Upper lobe of left lung (tissue), 6 donors: Measurements from ENCODE around the gene ARHGEF19. TPM values are rescaled to one million over a fixed set of nuclear protein-coding genes. Genes with fewer than 3 reads are reported as not detected.
A peak's percentile ranks its signal among the peaks of the same experiment; 100 is the strongest.

Experiments
- ATAC-seq, 2 donors: fragments of 200-7000 bp; cut with Tn5 transposase; one replicate each; pipeline ENCODE4 v1.9.1; 2022; ENCODE audit warnings: mild to moderate bottlenecking in 2 of 2, moderate library complexity in 2 of 2; ENCODE audit not compliant: low FRiP score in 2 of 2
- DNase-seq, 2 donors: peaks; one replicate each; pipeline ENCODE4 v3.0.0-alpha.2; 2019 to 2020
- H3K27ac ChIP-seq, 4 donors: fragments of 200-600 bp; sonication (generic); one replicate each; pipeline ENCODE4 v1.5.1; 2016 to 2019
- H3K27me3 ChIP-seq, 4 donors: fragments of 200-600 bp; sonication (generic); one replicate each; pipeline ENCODE4 v1.5.1; 2017 to 2019
- H3K36me3 ChIP-seq, 4 donors: fragments of 200-600 bp; sonication (generic); one replicate each; pipeline ENCODE4 v1.5.1; 2016 to 2019
- H3K4me1 ChIP-seq, 4 donors: fragments of 200-600 bp; sonication (generic); one replicate each; pipeline ENCODE4 v1.5.1; 2018 to 2019
- H3K4me3 ChIP-seq, 4 donors: fragments of 200-600 bp; sonication (generic); one replicate each; pipeline ENCODE4 v1.5.1; 2017 to 2019; ENCODE audit warnings: mild to moderate bottlenecking in 2 of 4, moderate library complexity in 1 of 4
- H3K9me3 ChIP-seq, 4 donors: fragments of 200-600 bp; sonication (generic); one replicate each; pipeline ENCODE4 v1.5.1; 2018 to 2019
- CTCF ChIP-seq, 6 experiments: fragments of 450-650 bp in 4 of 6; fragments of 200-600 bp in 2 of 6; sonication (generic) in 2 of 6; IDR thresholded peaks; one replicate each; pipeline ENCODE4 v1.5.1; 2016 to 2019; ENCODE audit warnings: antibody characterized with exemption in 6 of 6
- EP300 ChIP-seq, 4 donors: sonication (generic); formaldehyde crosslinking; IDR thresholded peaks; one replicate each; pipeline ENCODE4 v1.5.1; 2017; ENCODE audit warnings: antibody characterized with exemption in 4 of 4, control low read depth in 2 of 4
- POLR2A ChIP-seq, 4 donors: fragments of 450-650 bp; IDR thresholded peaks; one replicate each; pipeline ENCODE4 v1.5.1; 2016 to 2017; ENCODE audit warnings: antibody characterized with exemption in 4 of 4, mild to moderate bottlenecking in 2 of 4
- POLR2AphosphoS5 ChIP-seq, 2 donors: sonication (generic); formaldehyde crosslinking; IDR thresholded peaks; one replicate each; pipeline ENCODE4 v1.5.1; 2017; ENCODE audit warnings: antibody characterized with exemption in 2 of 2
- WGBS, 2 donors: methylation state at CpG; one replicate each; pipeline ENCODE4 v1.1.5; 2017 to 2018; 5-methylcytosine and 5-hydroxymethylcytosine counted together
- total RNA-seq, 6 donors: library from RNA; depleted of rRNA in 4 of 6; stranded (reverse); fragments of >200 nt in 4 of 6; gene quantifications; one replicate each; pipeline versions ENCODE4 v1.1.0 to v1.2.1, GENCODE V29; 2016 to 2021
- donor health status: DM: no; HTN: no; CAD: no; lungs with moderate emphysema.
- donor health status: DM: no; HTN: yes; CAD: no; lungs with severe emphysema.

Gene ARHGEF19
- total RNA-seq, 6 donors from 2014 or later = 3.5 to 70.2 (median 12.6) TPM

GRCh38 chr1:16252912-16253311, 40.5 kb upstream of the ARHGEF19 start:
- no peaks in the 10 kb centered on the region for H3K27me3 ChIP-seq
- no peaks in the 10 kb centered on the region for H3K9me3 ChIP-seq
- 85 to 88% methylated on average over 2 of the region's 2 CpGs for WGBS, 2 donors
- TF ChIP-seq CTCF (IDR thresholded peaks at IDR 0.05) (no peak), EP300 (IDR thresholded peaks at IDR 0.05) (no peak), POLR2AphosphoS5 (IDR thresholded peaks at IDR 0.05) (no peak), POLR2A (IDR thresholded peaks at IDR 0.05) (no peak)
- DNase-seq (no peak), ATAC-seq (no peak)
- peaks cover 7 to 63% (median 40%) of the 10 kb centered on the region in 4 donors for H3K36me3 ChIP-seq
- H3K4me3 ChIP-seq = no peak overlapping the region
- no peak overlapping the region for H3K27ac ChIP-seq
- H3K4me1 ChIP-seq = peaks cover 22 to 31% (median 27%) of the 10 kb centered on the region in 4 donors

- TF ChIP-seq POLR2AphosphoS5 (IDR thresholded peaks at IDR 0.05) (no peak), CTCF (IDR thresholded peaks at IDR 0.05) (no peak), EP300 (IDR thresholded peaks at IDR 0.05) (no peak), POLR2A (IDR thresholded peaks at IDR 0.05) (no peak)
- WGBS, 2 donors = 92 to 95% methylated on average over 8 to 10 of the region's 10 CpGs
- Histone ChIP-seq H3K9me3 (no peaks in the 10 kb centered on the region), H3K27ac (peak overlapping the region in 2 of 4 donors; percentile 68 to 74), H3K27me3 (no peaks in the 10 kb centered on the region), H3K36me3 (peaks cover 7 to 67% (median 40%) of the 10 kb centered on the region in 4 donors), H3K4me1 (peaks cover 27 to 33% (median 30%) of the 10 kb centered on the region in 4 donors), H3K4me3 (no peak overlapping the region)
- ATAC-seq (no peak), DNase-seq (no peak)
Measured at GRCh38 chr1:16251381-16251780, 38.9 kb upstream of the ARHGEF19 start.

GRCh38 chr1:16250524-16251251, 38.2 kb upstream of the ARHGEF19 start:
- ATAC-seq = peak in 1 of 2 donors; percentile 67
- H3K27ac ChIP-seq = peak overlapping the region; percentile 52 to 74 (median 71)
- 68 to 84% methylated on average over 6 to 15 of the region's 15 CpGs for WGBS, 2 donors
- peaks cover 7 to 60% (median 40%) of the 10 kb centered on the region in 4 donors for H3K36me3 ChIP-seq
- peaks cover 27 to 33% (median 30%) of the 10 kb centered on the region in 4 donors for H3K4me1 ChIP-seq
- no peaks in the 10 kb centered on the region for H3K9me3 ChIP-seq
- DNase-seq = no peak
- TF ChIP-seq POLR2A (IDR thresholded peaks at IDR 0.05) (no peak), EP300 (IDR thresholded peaks at IDR 0.05) (no peak), POLR2AphosphoS5 (IDR thresholded peaks at IDR 0.05) (no peak), CTCF (IDR thresholded peaks at IDR 0.05) (no peak)
- H3K4me3 ChIP-seq = no peak overlapping the region
- H3K27me3 ChIP-seq = no peaks in the 10 kb centered on the region

DNA sequence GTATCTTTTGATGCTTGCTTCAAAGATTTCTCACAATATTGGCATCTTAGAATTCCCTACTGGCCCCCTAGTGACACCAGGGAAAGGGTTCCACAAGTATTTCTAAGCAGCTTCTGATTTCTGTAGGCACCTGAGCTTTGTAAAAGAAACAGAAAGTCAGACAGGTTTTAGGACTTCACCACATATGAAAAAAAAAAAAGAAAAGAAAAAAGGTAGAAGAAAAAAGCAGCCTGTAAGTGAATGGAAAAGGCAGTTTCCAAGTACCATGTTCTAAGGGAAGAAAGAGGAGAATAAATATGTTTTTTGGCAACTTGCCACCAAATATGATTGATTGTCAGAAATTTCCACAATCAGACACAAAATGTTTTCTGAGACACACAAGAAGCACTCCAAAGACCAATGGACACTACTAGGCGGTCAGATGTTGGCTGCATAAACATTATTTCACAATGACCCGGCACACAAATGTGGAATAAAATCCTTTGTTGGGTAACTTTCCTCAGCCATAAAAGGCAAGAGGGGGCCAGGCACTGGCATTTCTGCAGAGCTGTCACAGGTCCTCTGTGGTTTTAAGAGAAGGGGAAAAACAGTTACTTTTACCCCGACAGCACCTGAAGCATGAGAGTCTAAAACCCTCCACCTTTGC, 37.3 kb upstream of the ARHGEF19 start:
- ATAC-seq = peak; percentile 38 to 79
- 22 to 37% methylated on average over 3 of the region's 3 CpGs for WGBS, 2 donors
- peak in 1 of 2 donors; percentile 50 for DNase-seq

More for the DNA sequence above, 37.3 kb upstream of the ARHGEF19 start:
- peaks cover 3 to 50% (median 30%) of the 10 kb centered on the region in 4 donors for H3K36me3 ChIP-seq
- H3K9me3 ChIP-seq = no peaks in the 10 kb centered on the region
- H3K4me1 ChIP-seq = peaks cover 27 to 35% (median 30%) of the 10 kb centered on the region in 4 donors
- TF ChIP-seq EP300 (IDR thresholded peaks at IDR 0.05) = no peak
- peak; percentile 17 to 35 for TF ChIP-seq POLR2AphosphoS5 (IDR thresholded peaks at IDR 0.05)
- H3K27me3 ChIP-seq = no peaks in the 10 kb centered on the region
- H3K27ac ChIP-seq = peak overlapping the region; percentile 52 to 80 (median 71)
- no peak overlapping the region for H3K4me3 ChIP-seq
